HG03520 (cell line): ENCODE measurements around the gene TOP2A.

Experiments
- ATAC-seq: cut with Tn5 transposase; IDR thresholded peaks from one replicate; pipeline ENCODE4 v1.9.1; 2021; ENCODE audit warnings: mild to moderate bottlenecking, moderate library complexity; ENCODE audit not compliant: unreplicated experiment

Gene TOP2A

GRCh38 chr17:40362696-40363110 lies 55.0 kb downstream of the TOP2A start:
- peak; percentile 65 for ATAC-seq

- ATAC-seq = no peak
Observed at GRCh38 chr17:40361925-40362695, 55.6 kb downstream of the TOP2A start.

GRCh38 chr17:40361063-40361924 lies 56.4 kb downstream of the TOP2A start:
- no peak for ATAC-seq

- no peak for ATAC-seq
Observed at GRCh38 chr17:40360091-40360490, 57.6 kb downstream of the TOP2A start.

GRCh38 chr17:40358323-40359038 lies 59.2 kb downstream of the TOP2A start:
- no peak for ATAC-seq

GRCh38 chr17:40356990-40357881 lies 60.5 kb downstream of the TOP2A start:
- no peak for ATAC-seq

- ATAC-seq = no peak
Observed at GRCh38 chr17:40355804-40356758, 61.6 kb downstream of the TOP2A start.

GRCh38 chr17:40355123-40355803 lies 62.4 kb downstream of the TOP2A start:
- ATAC-seq = no peak

- no peak for ATAC-seq
Observed at GRCh38 chr17:40354221-40355122, 63.2 kb downstream of the TOP2A start.

- no peak for ATAC-seq
Observed at GRCh38 chr17:40352779-40353394, 64.8 kb downstream of the TOP2A start.

- ATAC-seq = no peak
Observed at GRCh38 chr17:40352237-40352778, 65.4 kb downstream of the TOP2A start.

GRCh38 chr17:40351359-40352236 lies 66.1 kb downstream of the TOP2A start:
- ATAC-seq = no peak

GRCh38 chr17:40350689-40351358 lies 66.9 kb downstream of the TOP2A start:
- no peak for ATAC-seq

GRCh38 chr17:40349895-40350688 lies 67.6 kb downstream of the TOP2A start:
- ATAC-seq = no peak

GRCh38 chr17:40349477-40349894 lies 68.2 kb downstream of the TOP2A start:
- ATAC-seq = no peak
